Measurements from ENCODE around the gene CEP19.
"Not testable (repeated sequence)": the region's sequence is repeated elsewhere in the genome, so short reads cannot be mapped to it uniquely, and the experiment has no call there.

CEP19 gene, protein sequence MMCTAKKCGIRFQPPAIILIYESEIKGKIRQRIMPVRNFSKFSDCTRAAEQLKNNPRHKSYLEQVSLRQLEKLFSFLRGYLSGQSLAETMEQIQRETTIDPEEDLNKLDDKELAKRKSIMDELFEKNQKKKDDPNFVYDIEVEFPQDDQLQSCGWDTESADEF

DNA sequence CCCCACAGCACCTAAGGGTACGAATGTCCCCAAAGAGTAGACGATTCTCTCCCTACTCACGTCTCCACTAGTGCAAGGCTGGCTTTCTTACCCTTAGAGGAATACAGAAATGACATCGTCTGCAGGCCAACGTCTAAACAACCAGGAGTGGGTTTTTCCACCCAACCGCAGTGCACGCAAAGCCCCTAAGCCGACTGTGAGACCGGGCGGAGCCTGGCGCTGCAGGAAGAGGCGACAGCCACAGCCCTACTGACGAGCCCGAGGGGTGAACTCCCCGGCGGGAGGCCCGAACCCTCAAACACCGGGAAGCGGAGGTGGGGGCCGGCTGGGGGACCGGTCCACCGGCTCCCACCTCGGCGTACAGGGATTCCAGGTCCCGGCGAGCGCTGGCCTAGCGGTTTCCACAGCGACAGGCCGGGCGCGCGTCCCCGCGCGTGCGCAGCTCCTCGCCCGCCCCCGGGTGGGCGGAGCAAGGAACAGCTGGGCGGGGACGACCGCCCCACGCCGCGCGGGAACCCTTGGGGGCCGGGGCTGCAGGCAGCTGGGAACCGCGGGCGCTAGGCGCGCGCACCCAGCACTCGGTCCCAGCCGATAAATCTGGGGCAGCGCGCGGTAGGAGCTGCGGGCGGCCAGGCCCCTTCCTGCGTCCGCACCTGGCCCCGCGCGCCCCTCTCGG, at the start of gene CEP19, which contains the start of gene PIGX:
TSS of gene CEP19 (minus strand) at position 413 of the 676 bp plus-strand sequence. CDS start 3,593 bp downstream, outside the sequence.
TSS of gene PIGX (plus strand) at position 540 of the 676 bp plus-strand sequence.
- DNase-seq = peak; percentile 76 to 95

DNA sequence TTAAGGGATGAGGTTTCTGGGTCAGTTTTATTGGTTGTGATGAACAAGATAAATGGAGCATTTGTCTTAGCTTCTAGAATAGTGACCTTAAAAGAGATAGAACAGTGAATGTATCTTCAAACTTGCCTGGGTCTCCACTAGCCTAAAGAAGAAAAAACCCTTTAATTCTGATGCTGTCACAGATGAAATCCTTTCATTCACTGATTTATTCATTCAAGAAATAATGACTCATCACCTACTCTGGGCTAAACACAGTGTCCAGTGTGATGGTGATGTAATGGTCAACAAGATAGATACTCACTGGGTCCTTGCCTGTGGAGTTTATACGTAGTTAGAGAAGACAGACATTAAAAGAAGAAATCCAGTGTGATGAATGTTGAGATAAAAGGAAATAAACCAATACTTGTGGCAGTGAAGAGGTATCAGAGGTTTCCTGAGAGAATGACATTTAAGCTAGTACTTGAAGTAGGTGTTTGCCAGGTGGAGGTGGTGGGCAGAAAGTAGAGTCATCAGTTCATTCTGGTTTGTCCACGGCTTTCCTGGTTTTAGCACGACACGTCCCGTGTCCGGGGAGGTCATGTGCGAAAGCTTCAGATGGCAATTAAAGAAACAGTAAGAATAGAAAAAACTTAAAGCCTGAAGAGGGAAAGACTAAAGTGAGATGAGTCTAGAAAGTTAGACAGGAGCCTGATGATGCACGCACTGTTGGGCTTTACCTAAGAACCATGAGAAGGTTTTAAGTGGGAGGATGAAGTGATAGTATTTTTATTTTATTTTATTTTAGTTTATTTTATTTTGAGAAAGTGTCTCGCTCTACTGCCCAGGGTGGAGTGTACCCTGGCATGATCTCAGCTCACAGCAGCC, 46.1 kb upstream of the CEP19 start:
- DNase-seq = no peak

DNA sequence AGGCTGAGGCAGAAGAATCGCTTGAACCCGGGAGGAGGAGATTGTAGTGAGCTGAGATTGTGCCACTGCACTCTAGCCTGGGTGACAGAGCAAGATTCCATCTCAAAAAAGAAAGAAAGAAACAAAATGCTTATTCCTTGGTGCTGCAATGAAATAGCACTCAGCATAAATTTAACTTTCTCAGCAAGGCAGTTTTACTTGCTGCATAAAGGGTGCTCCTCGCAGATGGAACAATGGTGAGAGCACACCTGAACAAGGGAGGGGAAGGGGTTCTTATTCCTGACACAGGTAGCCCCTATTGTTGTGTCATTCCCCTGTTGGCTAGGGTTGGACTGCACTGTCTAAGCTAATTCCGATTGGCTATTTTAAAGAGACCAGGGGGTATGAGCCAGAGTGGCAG, 44.7 kb upstream of the CEP19 start:
- no peak for DNase-seq

DNA sequence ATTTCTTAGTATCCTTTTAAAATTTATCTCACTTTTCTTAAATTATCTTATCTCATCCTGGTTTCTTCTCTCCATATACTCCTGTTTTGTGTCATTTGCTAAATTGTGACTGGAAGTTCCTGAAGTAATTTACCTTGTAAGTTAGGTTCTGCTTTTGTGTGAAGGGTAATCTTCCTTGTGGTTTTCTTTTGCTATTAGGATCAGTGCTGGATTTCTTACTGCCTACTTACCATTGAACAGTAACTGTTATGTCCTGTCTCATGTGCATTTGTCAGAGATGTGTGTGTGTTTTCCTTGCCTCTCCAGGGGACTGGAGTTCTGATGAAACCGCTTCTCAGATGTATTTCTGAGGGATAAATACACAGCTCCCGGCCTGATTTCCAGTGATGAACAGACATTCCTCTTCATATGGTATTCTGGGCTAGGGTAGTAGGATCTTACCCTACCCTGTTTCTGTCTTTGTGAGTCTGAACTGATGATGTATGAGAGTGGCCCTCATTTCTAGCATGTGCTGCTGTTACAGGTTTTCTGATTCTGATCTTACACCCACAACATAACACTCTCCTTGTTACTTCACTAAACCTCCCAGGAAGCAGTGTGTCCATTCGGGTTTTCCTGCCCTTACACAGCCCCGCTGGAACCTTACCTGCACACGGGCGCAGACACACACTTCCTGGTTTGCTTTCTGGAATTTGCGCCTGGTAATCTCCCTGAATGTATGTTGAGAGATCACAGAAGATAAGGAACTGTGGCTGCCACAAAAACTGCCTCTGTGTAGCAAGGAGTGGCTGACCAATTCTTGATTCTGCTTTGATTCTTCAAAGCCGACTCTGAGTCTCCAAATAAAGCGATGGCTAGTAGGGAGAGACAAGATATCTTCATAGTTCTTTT, 42.3 kb upstream of the CEP19 start:
- no peak for DNase-seq

DNA sequence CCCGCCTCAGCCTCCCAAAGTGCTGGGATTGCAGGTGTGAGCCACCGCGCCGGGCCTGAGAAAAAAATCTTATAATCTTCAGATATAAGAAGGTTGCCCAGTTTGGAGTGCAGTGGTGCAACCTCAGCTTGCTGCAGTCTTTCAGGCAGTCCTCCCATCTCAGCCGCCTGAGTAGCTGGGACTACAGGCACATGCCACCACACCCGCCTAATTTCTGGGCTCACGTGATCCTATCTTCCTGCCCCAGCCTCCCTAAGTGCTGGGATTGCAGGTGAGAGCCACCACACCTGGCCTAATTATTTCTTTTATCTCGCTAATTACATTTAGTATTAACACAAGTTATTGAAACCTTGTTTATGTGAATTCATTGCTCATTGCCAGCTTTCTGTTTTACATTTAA, 41.2 kb upstream of the CEP19 start:
- no peak for DNase-seq

DNA sequence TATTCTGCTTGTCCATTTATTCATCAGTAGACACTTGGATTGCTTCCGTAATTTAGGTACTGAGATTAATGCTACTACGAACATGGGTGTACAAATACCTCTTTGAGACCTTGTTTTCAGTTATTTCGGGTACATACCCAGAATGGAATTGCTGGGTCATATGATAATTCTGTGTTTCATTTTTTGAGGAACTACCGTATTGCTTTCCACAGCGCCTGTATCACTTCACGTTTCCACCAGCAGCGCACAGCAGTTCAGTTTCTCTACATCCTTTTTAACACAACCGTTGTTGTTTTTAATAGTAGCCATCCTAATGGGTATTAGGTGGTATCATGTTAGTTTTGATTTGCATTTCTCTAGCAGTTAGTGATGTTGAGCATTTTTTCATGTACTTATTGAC, 37.1 kb upstream of the CEP19 start:
- DNase-seq = no peak

DNA sequence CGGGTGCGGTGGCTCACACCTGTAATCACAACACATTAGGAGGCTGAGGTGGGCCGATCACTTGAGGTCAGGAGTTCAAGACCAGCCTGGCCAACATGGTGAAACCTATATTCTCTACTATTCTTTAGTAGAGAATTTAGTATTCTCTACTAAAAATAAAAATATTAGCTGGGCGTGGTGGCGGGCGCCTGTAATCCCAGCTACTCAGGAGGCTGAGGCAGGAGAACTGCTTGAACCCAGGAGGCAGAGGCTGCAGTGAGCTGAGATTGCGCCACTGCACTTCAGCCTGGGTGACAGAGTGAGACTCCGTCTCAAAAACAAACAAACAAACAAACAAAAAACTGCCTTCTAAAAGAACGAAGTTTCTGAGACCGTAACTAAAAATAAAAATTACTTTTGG, 31.5 kb upstream of the CEP19 start:
- DNase-seq = not testable (repeated sequence)

DNA sequence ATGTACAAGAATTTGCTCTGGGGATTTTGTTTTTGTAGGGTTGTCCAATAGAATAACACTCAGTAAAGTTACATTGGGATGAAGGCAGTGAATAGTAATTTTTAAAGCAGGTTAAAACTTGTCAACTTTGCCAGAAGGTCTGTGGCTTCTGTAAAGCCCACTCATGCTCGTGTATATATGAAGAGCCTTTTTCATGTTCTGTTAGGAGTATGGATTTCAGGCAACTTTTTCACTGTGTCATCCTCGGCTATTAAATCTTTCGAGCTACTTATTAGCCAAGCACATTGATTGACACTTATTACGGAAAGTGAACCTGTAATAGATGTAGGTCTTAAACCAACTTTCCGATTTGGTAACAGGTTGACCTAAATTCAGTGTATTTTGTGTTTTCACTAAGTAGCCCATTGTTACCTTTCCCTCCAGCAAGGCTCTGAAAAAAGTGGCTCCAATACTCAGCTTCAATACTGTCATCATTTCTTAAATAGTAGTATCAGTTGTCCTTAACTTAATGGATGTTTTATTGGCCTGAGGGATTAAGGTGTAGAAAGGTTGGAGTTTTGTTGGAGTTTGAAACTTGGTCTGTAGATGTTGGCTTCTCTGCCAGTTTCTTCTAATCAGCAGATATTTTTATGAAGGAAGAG, 29.3 kb upstream of the CEP19 start:
- no peak for DNase-seq

DNA sequence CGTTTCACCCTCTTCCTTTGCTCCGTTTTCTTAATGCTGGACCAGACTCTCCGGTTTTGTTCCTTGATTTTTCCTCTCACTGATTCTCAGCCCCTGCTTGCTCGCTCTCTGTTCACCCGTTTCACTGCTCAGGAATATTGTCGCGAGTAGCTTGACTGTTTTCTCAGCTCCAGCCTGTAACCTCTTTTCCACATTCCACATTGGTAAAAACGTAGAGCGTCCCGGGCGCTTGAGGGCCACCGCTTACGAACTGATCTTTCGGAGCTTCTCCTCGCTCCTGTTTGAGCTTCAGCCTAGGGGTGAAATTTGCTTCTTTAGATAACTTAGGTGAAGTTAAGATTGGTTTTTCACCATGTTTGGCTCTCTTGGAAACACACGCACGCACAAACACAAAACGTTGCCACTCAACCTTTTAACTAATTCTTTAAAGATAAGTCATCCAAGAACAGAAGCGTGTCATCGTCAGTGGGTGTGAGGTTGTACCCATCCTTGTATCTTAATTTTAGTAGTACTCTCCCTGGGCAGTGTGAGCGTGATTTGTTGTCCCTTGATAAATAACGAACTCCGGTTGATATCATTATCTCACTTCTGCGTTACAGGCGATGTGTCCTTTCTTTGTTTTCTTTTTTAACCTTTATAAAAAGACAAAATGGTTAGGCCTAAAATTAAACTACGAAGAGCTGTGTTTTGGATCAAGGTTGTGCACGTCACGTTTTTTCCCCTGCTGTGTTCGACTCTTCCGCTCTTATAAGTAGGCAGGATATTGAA, 28.6 kb upstream of the CEP19 start:
- DNase-seq = peak in 1 of 2 experiments; percentile 17

DNA sequence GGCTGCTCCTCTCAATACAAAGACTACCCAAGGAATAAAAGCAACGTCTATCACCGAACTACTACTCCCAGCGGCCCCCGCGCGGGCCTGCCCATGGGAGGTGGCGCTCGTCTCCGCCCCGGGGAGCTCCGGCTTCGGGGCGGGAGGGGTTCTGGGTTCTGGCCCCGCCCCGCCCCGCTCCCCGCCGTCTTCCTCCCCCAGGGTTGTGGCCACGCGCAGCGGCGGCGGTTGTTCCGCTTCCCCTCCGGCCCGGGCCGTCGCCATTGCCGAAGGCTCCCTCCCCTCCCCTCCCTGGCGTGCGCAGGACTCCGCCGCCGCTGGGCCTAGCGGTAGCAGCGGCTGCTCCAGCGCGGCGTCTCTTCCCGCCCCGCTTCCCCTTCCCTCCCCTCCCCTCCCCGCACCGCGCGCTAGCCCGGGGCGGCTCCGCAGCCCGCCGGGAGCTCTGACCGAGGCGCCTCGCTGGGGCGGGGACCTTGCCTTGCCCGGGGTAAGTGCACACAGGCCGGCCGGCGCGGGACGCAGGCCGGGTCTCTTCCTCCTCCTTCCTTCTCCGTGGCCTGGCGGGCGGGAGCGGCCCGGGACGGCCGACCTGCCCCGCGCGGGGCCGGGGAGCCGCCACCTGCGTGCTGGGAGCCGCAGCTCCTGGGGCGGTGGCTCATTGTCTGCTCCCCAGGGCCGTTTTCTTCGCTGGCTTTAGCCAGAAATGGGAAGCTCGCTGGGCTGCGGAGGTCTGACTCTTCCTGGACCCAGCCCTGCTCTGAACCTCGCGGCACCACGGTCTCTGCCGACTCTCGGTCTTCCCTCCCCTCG, 27.8 kb upstream of the CEP19 start, which contains the start of gene PAK2:
TSS of gene PAK2 (plus strand) at position 187 of the 810 bp plus-strand sequence. CDS start 42,790 bp downstream, outside the sequence.
- peak; percentile 70 to 82 for DNase-seq

DNA sequence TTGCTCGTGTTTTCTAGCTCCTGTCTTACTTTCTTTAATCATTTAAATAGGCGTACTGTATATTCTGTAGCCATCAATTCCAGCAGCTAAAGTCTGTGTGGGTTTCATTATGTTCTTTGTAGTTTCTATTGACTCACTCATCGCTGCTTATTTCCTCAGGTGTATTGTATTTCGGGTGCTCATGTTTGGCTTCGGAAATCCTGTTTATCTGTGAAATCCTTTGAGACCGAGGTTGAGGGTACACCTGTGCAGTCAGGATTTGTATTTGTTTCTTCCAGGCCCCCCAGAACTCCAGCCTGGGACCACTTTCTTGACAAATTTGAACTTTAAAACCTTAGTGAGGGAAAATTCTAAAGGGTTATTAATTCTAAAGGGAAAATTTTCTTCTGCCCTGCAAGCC, 25.6 kb upstream of the CEP19 start:
- DNase-seq = no peak

DNA sequence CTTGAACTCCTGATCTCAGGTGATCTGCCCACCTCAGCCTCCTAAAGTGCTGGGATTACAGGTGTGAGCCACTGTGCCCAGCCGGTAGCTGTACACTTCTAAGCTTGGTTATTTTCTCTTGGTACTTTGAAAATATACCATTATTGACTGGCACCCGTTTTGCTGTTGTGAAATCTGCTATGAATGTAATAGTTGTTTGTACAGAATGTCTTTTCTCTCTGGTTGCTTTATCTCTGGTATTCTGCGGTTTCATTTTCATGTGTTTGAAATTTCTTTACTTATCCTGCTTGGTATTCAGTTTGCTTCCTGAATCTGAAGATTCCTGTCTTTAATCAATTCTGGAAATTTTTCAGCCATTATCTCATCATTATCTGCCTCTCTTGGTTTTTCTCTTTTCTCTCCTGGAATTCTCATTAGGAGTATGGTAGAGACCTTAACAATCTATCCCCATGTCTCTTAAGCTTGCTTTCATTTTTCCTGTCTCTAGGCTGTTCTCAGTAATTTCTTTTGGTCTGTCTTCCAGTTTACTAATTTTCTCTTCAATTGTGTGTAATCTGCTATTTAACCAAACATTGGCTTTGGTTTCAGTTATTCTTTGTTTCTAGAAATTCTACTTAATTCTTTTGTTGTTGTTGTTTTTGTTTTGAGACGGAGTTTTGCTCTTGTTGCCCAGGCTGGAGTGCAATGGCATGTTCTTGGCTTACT, 24.8 kb upstream of the CEP19 start:
- no peak for DNase-seq

DNA sequence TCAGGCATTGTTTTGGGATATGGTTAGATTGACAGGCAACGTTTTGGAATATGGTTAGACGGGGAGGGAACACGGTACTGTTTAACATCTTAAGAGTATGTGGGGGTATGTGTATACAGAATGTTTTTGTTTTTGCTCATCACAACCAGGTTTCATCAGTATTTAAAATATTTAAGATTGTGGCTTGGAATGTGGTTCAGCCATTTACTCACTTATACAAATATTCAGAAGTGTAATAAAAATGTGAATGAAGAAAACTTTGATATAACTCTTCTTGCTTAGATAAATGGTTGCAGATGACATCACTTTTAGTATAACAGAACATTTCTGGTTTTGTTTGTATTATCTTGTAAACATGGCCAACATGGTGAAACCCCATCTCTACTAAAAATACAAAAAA, 23.7 kb upstream of the CEP19 start:
- DNase-seq = no peak

DNA sequence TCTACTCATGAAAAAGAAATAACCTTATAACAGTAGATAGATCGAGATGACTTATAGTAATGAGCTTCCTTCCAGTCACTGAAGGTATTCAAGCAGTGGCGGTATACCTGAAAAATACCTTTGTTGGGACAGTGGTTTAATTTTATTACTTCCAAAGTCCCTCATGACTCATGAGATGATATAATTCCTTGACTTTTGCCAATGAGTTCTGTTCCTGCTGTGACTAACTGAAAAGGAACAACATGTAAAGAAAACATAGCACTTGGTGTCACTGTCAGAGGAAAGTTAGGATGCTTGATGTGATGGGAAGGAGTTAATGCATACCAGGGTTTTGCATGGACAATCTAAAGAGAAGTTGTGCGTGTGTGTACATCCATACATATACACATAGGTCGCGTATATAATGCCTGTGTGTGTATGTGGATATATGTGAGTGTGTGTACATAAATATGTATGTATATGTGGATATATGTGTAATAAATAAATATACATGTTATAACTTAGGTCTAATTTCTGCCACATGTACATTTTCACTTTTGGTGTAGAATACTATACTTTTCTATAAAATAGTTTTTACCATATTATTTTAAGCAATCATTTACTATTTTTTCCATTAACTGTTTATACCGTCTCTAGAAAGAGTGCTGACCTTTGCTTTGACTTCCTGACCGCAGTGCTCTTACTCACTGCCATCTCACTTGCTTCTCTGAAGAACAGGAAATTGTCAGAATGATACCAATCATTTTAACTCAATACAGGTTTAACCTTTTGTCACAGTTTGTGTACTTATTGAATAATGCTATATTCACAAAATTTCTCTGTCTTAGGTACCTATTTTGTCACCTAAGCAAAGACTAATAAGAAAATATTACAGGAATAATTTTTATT, 15.0 kb upstream of the CEP19 start:
- DNase-seq = no peak

DNA sequence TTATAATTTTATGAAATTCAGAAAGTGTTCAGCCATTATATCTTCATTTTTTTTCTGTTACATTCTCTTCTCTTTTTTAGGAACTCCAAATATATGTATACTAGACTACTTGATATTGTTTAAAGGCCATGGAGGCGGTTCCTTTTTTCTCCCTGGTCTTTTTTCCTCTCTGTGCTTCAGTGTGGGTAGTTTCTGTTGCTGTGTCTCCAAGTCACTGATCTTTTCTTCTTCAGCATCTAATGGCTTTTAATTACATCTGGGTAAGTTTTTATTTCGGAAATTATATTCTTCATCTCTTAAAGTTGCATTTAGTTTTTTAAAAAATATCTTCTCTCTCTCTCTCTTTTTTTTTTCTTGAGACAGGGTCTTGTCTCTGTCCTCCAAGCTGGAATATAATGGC, 9.0 kb upstream of the CEP19 start:
- DNase-seq = no peak

DNA sequence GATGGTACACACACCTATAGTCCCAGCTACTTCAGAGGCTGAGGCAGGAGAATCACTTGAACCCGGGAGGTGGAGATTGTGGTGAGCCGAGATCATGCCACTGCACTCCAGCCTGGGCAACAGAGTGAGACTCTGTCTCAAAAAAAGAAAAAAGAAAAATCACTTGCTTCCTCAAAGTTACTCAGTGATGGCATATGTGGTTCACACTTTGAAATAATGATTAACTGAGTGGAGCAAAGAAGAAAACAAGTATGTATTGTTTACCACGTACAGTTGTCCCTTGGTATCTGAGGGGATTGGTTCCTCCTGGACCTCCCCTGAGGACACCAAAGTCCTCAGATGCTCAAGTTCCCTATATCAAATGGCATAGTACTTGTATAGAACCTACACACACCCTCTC, 5.1 kb upstream of the CEP19 start:
- DNase-seq = not testable (repeated sequence)

DNA sequence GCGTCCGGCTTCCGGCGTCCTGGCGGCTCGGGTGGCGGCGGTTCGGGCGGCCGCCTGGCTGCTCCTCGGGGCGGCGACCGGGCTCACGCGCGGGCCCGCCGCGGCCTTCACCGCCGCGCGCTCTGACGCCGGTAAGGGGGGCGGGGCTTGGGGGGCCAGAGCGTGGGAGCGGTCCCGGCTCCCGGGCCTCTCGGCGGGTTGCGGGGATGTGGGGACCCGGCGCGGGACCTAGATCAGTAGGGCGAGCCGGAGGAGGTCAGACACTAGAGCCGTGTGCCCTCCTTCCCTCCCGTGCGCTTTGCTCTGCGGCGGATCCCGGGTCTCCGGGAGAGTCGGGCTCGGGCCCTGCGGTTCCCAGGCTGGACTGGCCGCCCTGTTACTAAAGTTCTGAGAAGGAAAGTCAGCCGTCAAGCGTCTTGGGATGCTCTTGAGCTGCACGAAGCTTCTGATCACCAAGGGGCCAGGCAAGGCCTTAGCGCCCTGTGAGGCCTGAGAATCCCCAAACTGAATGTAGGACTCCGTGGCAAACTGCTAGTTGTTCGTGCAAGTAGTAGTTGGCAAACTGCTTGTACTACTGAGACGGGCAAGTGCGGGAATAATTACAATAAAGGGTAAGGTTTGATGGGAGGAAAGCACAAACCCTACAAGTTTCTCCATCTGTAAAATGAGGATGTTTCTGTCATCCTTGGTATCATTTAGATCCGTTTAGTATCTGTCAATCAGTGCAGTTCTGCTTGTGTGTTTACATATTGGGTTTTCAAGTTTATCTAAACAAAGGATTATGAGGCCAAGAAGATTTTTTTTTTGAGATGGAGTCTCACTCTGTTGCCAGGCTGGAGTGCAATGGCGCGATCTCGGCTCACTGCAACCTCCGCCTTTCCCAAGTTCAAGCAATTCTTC, 714 bp upstream of the CEP19 start:
- DNase-seq = peak; percentile 59 to 60

DNA sequence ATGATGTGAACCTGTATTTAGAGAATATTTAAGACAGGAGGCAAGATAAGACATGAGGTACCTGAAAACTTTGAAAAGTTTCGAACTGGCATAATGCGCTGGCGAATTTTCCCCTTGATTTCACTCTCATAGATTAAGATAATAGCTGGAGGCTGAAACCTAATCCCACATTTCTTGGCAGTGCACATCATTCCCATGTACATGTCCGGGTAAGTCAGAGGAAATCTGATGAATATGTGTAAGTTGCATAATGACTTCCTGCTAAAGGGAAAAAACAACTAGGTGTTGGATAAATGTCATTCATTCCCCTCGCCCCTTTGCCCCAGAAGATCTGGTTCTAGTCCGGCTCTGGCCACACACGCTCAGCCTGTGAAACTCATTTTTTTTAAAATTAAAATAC, 3.6 kb downstream of the CEP19 start:
- DNase-seq = no peak

Data from NCI-H187 (cell line).